Stimulated activated naive CD8-positive, alpha-beta T cell treated with anti-CD3 and anti-CD28 coated beads, Interleukin-15, Interleukin-2, amounts not matched to agents 100 U/mL and 50 U/mL, for 24 hours (primary cell): ENCODE results near the gene EYA2.

Experiments
- ATAC-seq: fragments of 150-1000 bp; cut with Tn5 transposase; one replicate; pipeline ENCODE4 v1.10.0; 2021
- DNase-seq: peaks from one replicate; pipeline ENCODE4 v3.0.0; 2021

EYA2 gene

GRCh38 chr20:47007826-47008655 is 113.4 kb downstream of the EYA2 start:
- DNase-seq (no peak), ATAC-seq (no peak)

DNA sequence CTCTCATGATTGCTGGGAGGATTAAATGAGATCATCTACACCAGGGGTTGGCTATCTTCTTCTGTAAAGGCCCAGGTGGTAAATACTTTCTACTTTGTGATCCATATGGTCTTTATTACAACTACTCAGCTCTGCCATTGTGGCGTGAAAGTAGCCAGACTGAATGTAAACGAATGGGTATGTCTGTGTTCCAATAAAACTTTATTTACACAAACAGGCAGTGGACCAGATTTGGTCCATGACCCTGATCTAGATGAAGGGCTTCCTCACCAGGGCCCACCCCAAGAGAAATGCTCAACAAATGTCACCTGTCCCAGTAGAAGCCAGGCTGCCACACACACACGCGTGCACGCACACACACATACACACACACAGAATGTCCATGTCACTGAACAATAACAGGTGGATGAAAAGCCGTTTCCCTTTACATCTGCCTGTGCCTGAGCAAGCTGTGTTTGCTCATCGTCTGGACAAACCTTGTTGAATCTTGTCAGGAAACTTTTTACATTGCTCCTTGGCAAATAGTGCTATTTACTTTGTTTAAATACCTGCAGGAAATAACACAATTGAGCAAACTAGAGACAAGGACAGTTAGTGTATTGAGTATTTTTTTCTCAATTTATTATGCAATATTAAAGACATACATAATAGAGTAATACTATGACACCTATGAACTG is 114.3 kb downstream of the EYA2 start:
- ATAC-seq (no peak), DNase-seq (no peak)

GRCh38 chr20:47009784-47010183 is 115.1 kb downstream of the EYA2 start:
- ATAC-seq: no peak

DNA sequence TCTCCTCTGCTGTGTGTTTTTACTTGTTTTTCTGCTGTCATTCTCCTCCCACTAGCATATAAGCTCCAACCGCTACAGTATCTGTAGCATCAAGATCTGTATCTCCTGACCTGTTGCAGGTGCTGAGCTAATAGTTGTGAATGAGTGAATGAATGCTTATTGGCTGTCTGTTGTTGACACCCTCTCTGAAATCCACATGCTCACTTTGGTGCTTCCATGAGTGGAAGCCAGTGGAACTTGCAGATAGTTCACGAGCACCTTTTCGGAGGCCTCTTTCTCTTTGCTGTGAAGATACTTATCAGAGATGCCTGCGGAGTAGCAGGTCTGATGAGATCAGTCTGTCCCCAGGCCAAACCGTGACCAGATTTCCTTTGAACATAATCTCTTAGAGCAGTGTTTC is 117.3 kb downstream of the EYA2 start:
- no peak for ATAC-seq

More at GRCh38 chr20:47009784-47010183, 115.1 kb downstream of the EYA2 start:
- DNase-seq: no peak

DNA sequence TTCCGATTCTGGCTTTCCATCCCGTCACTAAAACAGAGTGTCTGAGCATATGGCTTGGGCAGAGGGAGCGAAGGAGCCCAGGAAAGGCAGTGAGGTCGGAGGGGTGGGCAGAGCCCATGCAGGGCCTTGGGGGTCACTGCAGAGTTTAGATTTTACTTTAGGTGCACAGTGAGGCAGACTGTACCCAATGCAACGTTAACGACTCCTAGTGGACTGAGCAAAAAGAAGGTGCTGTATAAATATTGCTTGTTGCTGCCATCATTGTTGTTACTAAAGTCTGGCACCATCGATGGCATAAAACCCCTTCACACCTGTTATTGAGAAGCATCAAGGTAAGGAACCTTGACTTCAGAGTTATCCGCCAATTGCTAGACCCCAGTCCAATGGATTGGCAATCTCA is 119.0 kb downstream of the EYA2 start:
- ATAC-seq: no peak
- no peak for DNase-seq

More for the DNA sequence above, 117.3 kb downstream of the EYA2 start:
- DNase-seq: no peak

DNA sequence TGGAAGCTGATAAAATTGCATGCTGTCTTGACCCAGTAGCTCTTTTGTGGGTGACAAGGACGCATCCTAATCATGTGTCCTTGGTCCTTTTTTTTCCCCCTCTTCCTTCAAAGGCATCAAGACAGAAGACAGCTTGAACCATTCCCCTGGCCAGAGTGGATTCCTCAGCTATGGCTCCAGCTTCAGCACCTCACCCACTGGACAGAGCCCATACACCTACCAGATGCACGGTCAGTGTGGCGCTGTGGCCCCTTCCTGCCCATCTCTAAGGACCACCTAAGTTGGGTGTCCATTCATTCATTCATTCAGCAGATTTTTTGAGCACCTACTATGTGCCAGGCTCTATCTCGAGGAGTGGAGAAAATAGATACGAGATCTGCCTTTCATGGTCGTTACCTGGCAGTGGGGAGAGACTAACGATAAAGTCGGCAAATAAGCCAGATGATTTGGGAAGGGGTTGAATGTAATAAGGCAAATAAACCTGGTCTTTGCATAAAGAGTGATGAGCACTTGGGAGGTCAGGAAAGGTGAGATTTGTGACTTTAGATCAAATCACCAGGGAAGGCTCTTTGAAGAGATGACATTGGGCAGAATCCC is 121.5 kb downstream of the EYA2 start:
- no peak for ATAC-seq
- no peak for DNase-seq

DNA sequence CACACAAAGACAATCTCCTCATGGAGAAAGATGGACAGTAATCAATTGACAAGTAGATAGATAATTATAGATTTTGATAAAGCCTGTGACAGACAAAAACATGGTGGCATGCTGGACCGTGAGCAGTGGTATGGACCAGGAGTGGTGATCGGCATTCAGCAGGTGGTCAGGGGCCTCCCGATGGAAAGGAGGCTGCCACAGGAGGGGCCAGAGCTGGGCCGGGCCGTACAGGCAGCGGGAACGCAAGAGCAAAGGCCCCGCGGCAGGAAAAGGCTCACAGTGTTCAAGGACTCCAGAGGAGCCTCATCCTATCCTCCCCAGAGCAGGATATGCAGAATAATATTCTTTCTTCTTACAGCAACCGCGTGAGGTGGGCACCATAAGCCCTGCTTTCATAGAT is 123.7 kb downstream of the EYA2 start:
- DNase-seq: no peak

GRCh38 chr20:47019121-47019824 is 124.6 kb downstream of the EYA2 start:
- no peak for ATAC-seq
- DNase-seq: no peak

More for the DNA sequence above, 123.7 kb downstream of the EYA2 start:
- ATAC-seq: no peak

GRCh38 chr20:47020231-47020630 is 125.6 kb downstream of the EYA2 start:
- no peak for DNase-seq
- ATAC-seq: no peak

DNA sequence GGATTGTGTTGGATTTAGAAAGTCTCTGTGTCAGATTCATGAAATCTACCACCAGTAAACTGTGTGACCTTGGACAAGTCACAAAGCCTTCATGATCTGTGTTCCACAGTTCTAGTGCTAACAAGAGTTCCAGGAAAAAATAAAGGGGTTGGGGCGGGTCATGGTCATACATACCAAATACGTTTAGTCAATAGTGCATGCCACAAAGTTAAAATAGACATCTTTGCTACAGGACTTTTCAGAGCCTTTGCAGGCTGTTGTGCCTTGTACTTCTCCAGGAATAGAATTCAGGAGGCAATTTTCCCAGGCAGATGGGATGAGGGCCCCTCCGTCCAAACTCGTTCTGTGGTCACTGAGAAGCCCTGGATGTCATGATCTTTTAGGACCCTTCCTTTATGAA is 127.2 kb downstream of the EYA2 start:
- ATAC-seq (no peak), DNase-seq (no peak)

- no peak for DNase-seq
- ATAC-seq: no peak
Observed at GRCh38 chr20:47024461-47024937, 129.9 kb downstream of the EYA2 start.

DNA sequence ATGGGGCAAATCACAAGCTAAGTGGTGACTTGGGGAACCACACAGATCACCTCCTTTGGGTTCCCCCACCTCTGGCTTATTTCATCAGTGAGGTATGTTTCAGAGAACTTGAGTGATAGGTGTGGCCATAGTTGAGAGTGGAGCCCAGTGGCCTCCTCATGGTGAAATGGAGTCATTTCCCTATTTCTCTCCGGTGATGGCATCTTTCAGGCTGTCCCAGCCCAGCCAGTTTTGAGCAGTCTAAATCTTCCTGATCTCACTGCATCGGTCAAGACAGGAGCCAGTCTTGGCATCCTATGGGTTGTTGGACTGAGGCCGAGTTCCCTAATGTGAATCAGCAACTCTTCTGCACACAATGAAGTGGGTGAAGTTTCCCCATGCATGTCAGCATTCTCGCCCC is 132.4 kb downstream of the EYA2 start:
- DNase-seq: no peak
- ATAC-seq: no peak

DNA sequence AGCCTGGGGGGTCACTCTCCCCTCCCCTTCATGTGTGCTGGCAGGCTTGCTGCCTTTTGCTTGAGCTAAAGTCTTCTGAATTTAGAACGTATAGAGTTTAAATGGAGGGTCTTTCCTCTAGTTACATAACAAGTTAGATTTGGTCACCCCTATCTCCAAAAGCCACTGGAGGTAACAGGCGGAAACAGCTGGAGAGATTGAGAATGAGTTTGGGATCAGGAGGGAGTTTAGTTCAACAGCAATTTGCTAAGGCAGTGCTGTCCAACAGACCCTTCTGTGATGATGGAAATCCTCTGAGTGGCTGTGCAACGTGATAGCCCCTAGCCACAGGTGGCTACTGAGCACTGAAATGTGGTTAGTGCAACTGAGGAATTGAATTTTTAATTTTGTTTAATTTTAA is 132.8 kb downstream of the EYA2 start:
- DNase-seq (no peak), ATAC-seq (no peak)

DNA sequence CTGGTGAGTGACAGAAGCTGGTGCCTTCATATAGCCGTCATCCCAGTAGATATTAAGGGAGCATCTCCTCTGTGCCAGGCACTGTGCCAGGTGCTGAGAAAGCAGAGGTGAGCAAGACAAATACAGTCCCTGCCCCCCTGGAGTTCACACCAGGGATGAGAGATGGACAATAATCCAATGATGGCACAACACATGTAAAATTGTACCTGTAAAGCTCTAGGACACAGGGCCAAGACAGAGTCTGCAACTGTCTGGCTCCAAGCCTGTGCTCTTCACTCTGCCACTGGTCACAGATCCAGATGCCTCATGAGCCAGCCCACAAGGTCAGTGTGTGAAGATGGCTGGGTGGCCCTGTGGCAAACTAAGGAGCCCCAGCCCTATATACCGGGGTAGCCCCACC is 133.8 kb downstream of the EYA2 start:
- DNase-seq (no peak), ATAC-seq (no peak)

- DNase-seq (no peak), ATAC-seq (no peak)
Observed at GRCh38 chr20:47029845-47030244, 135.2 kb downstream of the EYA2 start.

GRCh38 chr20:47030271-47030810 is 135.7 kb downstream of the EYA2 start:
- ATAC-seq (peak; percentile 14), DNase-seq (no peak)

DNA sequence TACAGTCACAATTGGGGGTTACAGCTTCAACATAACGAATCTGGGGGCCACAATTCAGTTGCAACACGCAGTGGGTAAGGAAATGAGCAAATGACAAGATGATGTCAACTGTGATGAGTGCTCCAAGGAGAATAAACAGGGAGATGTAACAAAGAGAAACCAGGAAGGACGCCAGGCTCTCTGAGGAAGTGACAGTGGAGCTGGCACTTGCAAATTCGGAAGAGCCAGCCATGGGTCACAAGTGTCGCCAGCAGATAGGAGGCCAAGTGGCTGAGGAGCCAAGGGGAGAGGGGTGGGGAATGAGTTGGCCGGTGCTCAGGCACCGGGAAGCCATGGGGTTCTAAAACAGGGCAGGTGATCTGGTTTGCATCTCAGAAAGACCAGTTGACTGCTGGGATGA is 136.4 kb downstream of the EYA2 start:
- ATAC-seq (no peak), DNase-seq (no peak)

- no peak for ATAC-seq
- no peak for DNase-seq
Observed at GRCh38 chr20:47031821-47032220, 137.2 kb downstream of the EYA2 start.

- no peak for ATAC-seq
- no peak for DNase-seq
Observed at GRCh38 chr20:47032933-47033578, 138.4 kb downstream of the EYA2 start.

- ATAC-seq: no peak
- no peak for DNase-seq
Observed at GRCh38 chr20:47033665-47034064, 139.0 kb downstream of the EYA2 start.

DNA sequence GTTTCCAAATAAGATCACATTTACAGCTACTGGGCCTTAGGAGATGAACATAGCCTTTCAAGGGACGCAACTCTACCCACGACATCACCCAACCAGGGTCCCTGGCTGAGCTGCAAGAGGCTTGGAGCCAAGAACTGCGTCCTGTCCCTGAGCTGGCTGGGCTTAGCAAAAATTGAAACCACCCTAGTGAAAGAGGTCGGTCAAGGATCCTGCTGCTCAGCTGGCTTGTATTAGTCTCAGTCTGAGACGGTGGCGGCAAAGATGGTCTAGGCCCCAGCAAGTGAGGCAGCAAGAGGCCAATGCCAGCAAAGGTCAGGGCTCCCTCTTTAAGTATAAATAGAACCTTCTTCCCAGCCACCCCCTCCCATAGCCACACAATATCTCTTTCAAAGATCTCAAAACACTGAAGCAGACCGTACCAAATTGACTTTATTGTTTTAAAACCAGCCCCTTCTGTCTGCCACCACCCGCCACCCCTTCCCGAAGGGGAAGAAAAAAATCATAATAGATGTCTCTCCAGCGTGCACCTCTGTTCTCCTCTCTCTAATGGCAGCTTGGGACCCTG is 140.5 kb downstream of the EYA2 start:
- ATAC-seq (no peak), DNase-seq (no peak)
